ENCODE measurements around the gene MAP3K9.

Gene MAP3K9

GRCh38 chr14:70804556-70805162, 4.7 kb downstream of the MAP3K9 start:
- H3K36me3 ChIP-seq (ENCODE audit: control insufficient read depth in 1 of 2, insufficient read depth in 2 of 2, low read length in 2 of 2), result peaks cover 5 to 9% of the 10 kb centered on the region in 2 donors
- peaks cover 5 to 8% of the 10 kb centered on the region in 2 donors for H3K4me1 ChIP-seq (ENCODE audit: control insufficient read depth in 1 of 2, insufficient read depth in 2 of 2, low read length in 2 of 2)
- H3K9me3 ChIP-seq (ENCODE audit: control insufficient read depth in 1 of 2, low read length in 2 of 2), result no peaks in the 10 kb centered on the region
- no peak overlapping the region for H3K9ac ChIP-seq (ENCODE audit: low read depth in 1 of 2, low read length in 2 of 2)
- H3K4me3 ChIP-seq (ENCODE audit: low read depth in 1 of 2, low read length in 2 of 2), result no peak overlapping the region
- peaks cover 0 to 10% of the 10 kb centered on the region in 2 donors for H3K27me3 ChIP-seq (ENCODE audit: control insufficient read depth in 1 of 2, insufficient read depth in 2 of 2, low read length in 2 of 2)
- no peak overlapping the region for H3K27ac ChIP-seq (ENCODE audit: low read depth, low read length)

- Histone ChIP-seq H3K27ac (ENCODE audit: low read depth, low read length) (no peak overlapping the region), H3K27me3 (ENCODE audit: control insufficient read depth in 1 of 2, insufficient read depth in 2 of 2, low read length in 2 of 2) (peaks cover 0 to 10% of the 10 kb centered on the region in 2 donors)
These were observed 5.7 kb downstream of the MAP3K9 start for GRCh38 chr14:70803321-70804310.

GRCh38 chr14:70802379-70802778, 6.9 kb downstream of the MAP3K9 start:
- no peaks in the 10 kb centered on the region for H3K4me1 ChIP-seq (ENCODE audit: control insufficient read depth in 1 of 2, insufficient read depth in 2 of 2, low read length in 2 of 2)
- no peaks in the 10 kb centered on the region for H3K9me3 ChIP-seq (ENCODE audit: control insufficient read depth in 1 of 2, low read length in 2 of 2)
- peaks cover 0 to 5% of the 10 kb centered on the region in 2 donors for H3K27me3 ChIP-seq (ENCODE audit: control insufficient read depth in 1 of 2, insufficient read depth in 2 of 2, low read length in 2 of 2)
- H3K27ac ChIP-seq (ENCODE audit: low read depth, low read length), result no peak overlapping the region
- no peak overlapping the region for H3K9ac ChIP-seq (ENCODE audit: low read depth in 1 of 2, low read length in 2 of 2)
- no peak overlapping the region for H3K4me3 ChIP-seq (ENCODE audit: low read depth in 1 of 2, low read length in 2 of 2)
- H3K36me3 ChIP-seq (ENCODE audit: control insufficient read depth in 1 of 2, insufficient read depth in 2 of 2, low read length in 2 of 2), result peaks cover 8 to 11% of the 10 kb centered on the region in 2 donors

More at GRCh38 chr14:70803321-70804310, 5.7 kb downstream of the MAP3K9 start:
- no peaks in the 10 kb centered on the region for H3K9me3 ChIP-seq (ENCODE audit: control insufficient read depth in 1 of 2, low read length in 2 of 2)
- H3K4me3 ChIP-seq (ENCODE audit: low read depth in 1 of 2, low read length in 2 of 2), result no peak overlapping the region
- H3K9ac ChIP-seq (ENCODE audit: low read depth in 1 of 2, low read length in 2 of 2), result no peak overlapping the region
- peaks cover 5 to 11% of the 10 kb centered on the region in 2 donors for H3K36me3 ChIP-seq (ENCODE audit: control insufficient read depth in 1 of 2, insufficient read depth in 2 of 2, low read length in 2 of 2)
- H3K4me1 ChIP-seq (ENCODE audit: control insufficient read depth in 1 of 2, insufficient read depth in 2 of 2, low read length in 2 of 2), result peaks cover 5 to 8% of the 10 kb centered on the region in 2 donors

GRCh38 chr14:70801836-70802235, 7.5 kb downstream of the MAP3K9 start:
- no peak overlapping the region for H3K9ac ChIP-seq (ENCODE audit: low read depth in 1 of 2, low read length in 2 of 2)
- no peak overlapping the region for H3K4me3 ChIP-seq (ENCODE audit: low read depth in 1 of 2, low read length in 2 of 2)
- no peaks in the 10 kb centered on the region for H3K9me3 ChIP-seq (ENCODE audit: control insufficient read depth in 1 of 2, low read length in 2 of 2)
- no peaks in the 10 kb centered on the region for H3K4me1 ChIP-seq (ENCODE audit: control insufficient read depth in 1 of 2, insufficient read depth in 2 of 2, low read length in 2 of 2)
- H3K27me3 ChIP-seq (ENCODE audit: control insufficient read depth in 1 of 2, insufficient read depth in 2 of 2, low read length in 2 of 2), result peaks cover 0 to 3% of the 10 kb centered on the region in 2 donors
- peaks cover 8 to 11% of the 10 kb centered on the region in 2 donors for H3K36me3 ChIP-seq (ENCODE audit: control insufficient read depth in 1 of 2, insufficient read depth in 2 of 2, low read length in 2 of 2)
- no peak overlapping the region for H3K27ac ChIP-seq (ENCODE audit: low read depth, low read length)

GRCh38 chr14:70796551-70796950, 12.8 kb downstream of the MAP3K9 start:
- H3K36me3 ChIP-seq (ENCODE audit: control insufficient read depth in 1 of 2, insufficient read depth in 2 of 2, low read length in 2 of 2), result peaks cover 8 to 25% of the 10 kb centered on the region in 2 donors
- H3K9me3 ChIP-seq (ENCODE audit: control insufficient read depth in 1 of 2, low read length in 2 of 2), result no peaks in the 10 kb centered on the region
- H3K4me1 ChIP-seq (ENCODE audit: control insufficient read depth in 1 of 2, insufficient read depth in 2 of 2, low read length in 2 of 2), result no peaks in the 10 kb centered on the region
- no peak overlapping the region for H3K9ac ChIP-seq (ENCODE audit: low read depth in 1 of 2, low read length in 2 of 2)
- no peak overlapping the region for H3K4me3 ChIP-seq (ENCODE audit: low read depth in 1 of 2, low read length in 2 of 2)
- no peaks in the 10 kb centered on the region for H3K27me3 ChIP-seq (ENCODE audit: control insufficient read depth in 1 of 2, insufficient read depth in 2 of 2, low read length in 2 of 2)
- no peak overlapping the region for H3K27ac ChIP-seq (ENCODE audit: low read depth, low read length)

GRCh38 chr14:70794294-70794693, 15.0 kb downstream of the MAP3K9 start:
- no peaks in the 10 kb centered on the region for H3K9me3 ChIP-seq (ENCODE audit: control insufficient read depth in 1 of 2, low read length in 2 of 2)
- H3K9ac ChIP-seq (ENCODE audit: low read depth in 1 of 2, low read length in 2 of 2), result no peak overlapping the region
- no peak overlapping the region for H3K4me3 ChIP-seq (ENCODE audit: low read depth in 1 of 2, low read length in 2 of 2)
- H3K36me3 ChIP-seq (ENCODE audit: control insufficient read depth in 1 of 2, insufficient read depth in 2 of 2, low read length in 2 of 2), result peaks cover 3 to 22% of the 10 kb centered on the region in 2 donors
- H3K27ac ChIP-seq (ENCODE audit: low read depth, low read length), result no peak overlapping the region
- no peaks in the 10 kb centered on the region for H3K27me3 ChIP-seq (ENCODE audit: control insufficient read depth in 1 of 2, insufficient read depth in 2 of 2, low read length in 2 of 2)
- no peaks in the 10 kb centered on the region for H3K4me1 ChIP-seq (ENCODE audit: control insufficient read depth in 1 of 2, insufficient read depth in 2 of 2, low read length in 2 of 2)

- Histone ChIP-seq H3K9ac (ENCODE audit: low read depth in 1 of 2, low read length in 2 of 2) (no peak overlapping the region), H3K4me1 (ENCODE audit: control insufficient read depth in 1 of 2, insufficient read depth in 2 of 2, low read length in 2 of 2) (no peaks in the 10 kb centered on the region), H3K4me3 (ENCODE audit: low read depth in 1 of 2, low read length in 2 of 2) (no peak overlapping the region), H3K36me3 (ENCODE audit: control insufficient read depth in 1 of 2, insufficient read depth in 2 of 2, low read length in 2 of 2) (peaks cover 3 to 22% of the 10 kb centered on the region in 2 donors), H3K27me3 (ENCODE audit: control insufficient read depth in 1 of 2, insufficient read depth in 2 of 2, low read length in 2 of 2) (no peaks in the 10 kb centered on the region), H3K27ac (ENCODE audit: low read depth, low read length) (no peak overlapping the region), H3K9me3 (ENCODE audit: control insufficient read depth in 1 of 2, low read length in 2 of 2) (no peaks in the 10 kb centered on the region)
These were observed 15.7 kb downstream of the MAP3K9 start for GRCh38 chr14:70793637-70794036.

- H3K4me3 ChIP-seq (ENCODE audit: low read depth in 1 of 2, low read length in 2 of 2), result no peak overlapping the region
- H3K4me1 ChIP-seq (ENCODE audit: control insufficient read depth in 1 of 2, insufficient read depth in 2 of 2, low read length in 2 of 2), result no peaks in the 10 kb centered on the region
- peaks cover 2 to 22% of the 10 kb centered on the region in 2 donors for H3K36me3 ChIP-seq (ENCODE audit: control insufficient read depth in 1 of 2, insufficient read depth in 2 of 2, low read length in 2 of 2)
- no peaks in the 10 kb centered on the region for H3K9me3 ChIP-seq (ENCODE audit: control insufficient read depth in 1 of 2, low read length in 2 of 2)
- no peak overlapping the region for H3K9ac ChIP-seq (ENCODE audit: low read depth in 1 of 2, low read length in 2 of 2)
- no peak overlapping the region for H3K27ac ChIP-seq (ENCODE audit: low read depth, low read length)
- no peaks in the 10 kb centered on the region for H3K27me3 ChIP-seq (ENCODE audit: control insufficient read depth in 1 of 2, insufficient read depth in 2 of 2, low read length in 2 of 2)
These were observed 16.4 kb downstream of the MAP3K9 start for GRCh38 chr14:70792939-70793338.

GRCh38 chr14:70791971-70792370, 17.3 kb downstream of the MAP3K9 start:
- Histone ChIP-seq H3K4me1 (ENCODE audit: control insufficient read depth in 1 of 2, insufficient read depth in 2 of 2, low read length in 2 of 2) (no peaks in the 10 kb centered on the region), H3K9me3 (ENCODE audit: control insufficient read depth in 1 of 2, low read length in 2 of 2) (no peaks in the 10 kb centered on the region), H3K36me3 (ENCODE audit: control insufficient read depth in 1 of 2, insufficient read depth in 2 of 2, low read length in 2 of 2) (peaks cover 0 to 22% of the 10 kb centered on the region in 2 donors), H3K27me3 (ENCODE audit: control insufficient read depth in 1 of 2, insufficient read depth in 2 of 2, low read length in 2 of 2) (no peaks in the 10 kb centered on the region), H3K27ac (ENCODE audit: low read depth, low read length) (no peak overlapping the region), H3K9ac (ENCODE audit: low read depth in 1 of 2, low read length in 2 of 2) (no peak overlapping the region), H3K4me3 (ENCODE audit: low read depth in 1 of 2, low read length in 2 of 2) (no peak overlapping the region)

GRCh38 chr14:70789961-70790360, 19.4 kb downstream of the MAP3K9 start:
- Histone ChIP-seq H3K9ac (ENCODE audit: low read depth in 1 of 2, low read length in 2 of 2) (no peak overlapping the region), H3K36me3 (ENCODE audit: control insufficient read depth in 1 of 2, insufficient read depth in 2 of 2, low read length in 2 of 2) (peaks cover 0 to 25% of the 10 kb centered on the region in 2 donors), H3K27me3 (ENCODE audit: control insufficient read depth in 1 of 2, insufficient read depth in 2 of 2, low read length in 2 of 2) (no peaks in the 10 kb centered on the region), H3K4me3 (ENCODE audit: low read depth in 1 of 2, low read length in 2 of 2) (no peak overlapping the region), H3K9me3 (ENCODE audit: control insufficient read depth in 1 of 2, low read length in 2 of 2) (no peaks in the 10 kb centered on the region), H3K27ac (ENCODE audit: low read depth, low read length) (no peak overlapping the region), H3K4me1 (ENCODE audit: control insufficient read depth in 1 of 2, insufficient read depth in 2 of 2, low read length in 2 of 2) (no peaks in the 10 kb centered on the region)

All from duodenal mucosa (tissue), 2 donors.